GM21367 (cell line): ENCODE data around the gene ABCC1.
"Not testable (repeated sequence)": the region's sequence is repeated elsewhere in the genome, so short reads cannot be mapped to it uniquely, and the experiment has no call there.

ENCODE experiments used
- ATAC-seq: cut with Tn5 transposase; IDR thresholded peaks from one replicate; pipeline ENCODE4 v1.9.1; 2021; ENCODE audit not compliant: unreplicated experiment

The ABCC1 gene

DNA sequence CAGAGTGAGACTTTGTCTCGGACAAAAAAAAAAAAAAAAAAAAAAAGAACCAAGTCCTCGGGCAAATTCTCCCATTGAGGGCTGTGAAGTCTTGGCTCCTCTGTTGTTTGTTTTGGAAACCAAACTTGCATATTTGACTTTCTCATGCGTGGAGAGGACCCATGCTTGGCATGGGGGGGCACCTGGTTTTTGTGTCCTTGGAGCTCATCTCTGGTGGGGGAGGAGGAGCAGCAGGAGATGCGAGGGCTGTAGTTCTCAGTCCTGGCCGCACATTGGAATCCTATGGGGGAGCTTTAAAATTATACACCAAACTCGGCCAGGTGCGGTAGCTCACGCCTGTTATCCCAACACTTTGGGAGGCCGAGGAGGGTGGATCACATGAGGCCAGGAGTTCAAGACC is 199.3 kb downstream of the ABCC1 start:
- no peak for ATAC-seq

DNA sequence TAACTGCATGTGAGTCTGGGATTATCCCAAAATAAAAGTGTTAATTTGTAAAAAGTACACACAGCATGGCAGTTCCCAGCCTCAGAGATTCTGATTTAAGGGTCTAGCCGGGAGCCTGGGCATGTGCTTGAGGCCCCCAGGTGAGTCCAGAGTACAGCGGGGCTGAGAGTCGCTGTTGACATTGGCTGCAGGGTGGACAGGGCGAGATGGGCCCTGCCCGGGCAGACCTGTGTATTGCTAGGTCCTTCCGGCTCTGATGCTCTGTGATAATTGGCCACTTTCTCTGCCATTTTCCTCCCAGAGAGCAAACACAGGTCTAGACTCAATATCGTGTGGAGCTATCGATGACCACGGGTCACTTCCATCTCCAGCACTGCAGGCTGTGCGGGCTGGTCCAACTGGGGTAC is 200.3 kb downstream of the ABCC1 start:
- ATAC-seq, result no peak

DNA sequence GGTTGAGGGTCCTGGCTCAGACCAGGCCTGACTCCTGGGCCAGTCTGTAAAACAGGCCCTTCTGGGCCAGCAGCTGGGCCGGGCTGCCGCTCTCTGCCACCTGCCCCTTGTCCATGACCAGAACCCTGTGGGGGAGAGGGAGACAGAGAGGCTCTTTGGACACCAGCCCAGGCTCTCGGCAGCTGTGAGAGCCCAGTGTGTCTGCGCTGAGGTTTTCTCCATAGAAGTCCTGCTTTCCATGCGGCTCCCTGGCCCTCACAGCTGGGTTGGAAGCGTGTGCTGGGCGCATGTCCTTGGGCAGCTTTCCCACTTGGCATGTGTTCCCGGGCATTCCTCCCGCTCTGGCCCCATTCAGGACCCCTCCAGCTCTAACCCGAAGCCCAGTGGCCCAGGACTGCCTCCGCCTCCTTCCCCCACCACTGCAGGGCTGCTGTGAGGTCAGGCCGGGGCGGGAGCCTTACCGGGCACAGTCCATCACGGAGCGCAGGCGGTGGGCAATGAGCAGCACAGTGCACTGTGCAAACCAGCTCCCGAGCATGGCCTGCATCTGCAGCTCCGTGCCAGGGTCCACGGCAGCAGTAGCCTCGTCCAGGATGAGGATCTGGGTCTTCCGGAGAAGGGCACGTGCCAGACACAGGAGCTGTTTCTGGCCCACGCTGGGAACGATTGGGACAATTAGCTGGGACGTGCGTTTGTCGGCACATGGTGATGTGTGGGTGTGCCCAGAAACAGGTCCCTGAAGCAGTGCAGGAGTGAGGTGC is 200.9 kb downstream of the ABCC1 start:
- no peak for ATAC-seq

DNA sequence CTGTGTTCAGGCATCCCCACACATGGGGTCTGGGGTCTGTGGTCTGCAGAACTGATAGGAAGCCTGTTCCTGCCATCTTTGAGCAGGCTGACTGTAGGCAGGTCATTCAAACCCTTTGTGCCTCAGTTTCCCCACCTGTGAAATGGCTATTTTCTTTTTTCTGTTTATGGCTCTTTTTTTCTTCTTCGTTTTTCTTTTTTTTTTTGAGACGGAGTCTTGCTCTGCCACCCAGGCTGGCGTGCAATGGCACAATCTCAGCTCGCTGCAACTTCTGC is 201.4 kb downstream of the ABCC1 start:
- ATAC-seq, result no peak

DNA sequence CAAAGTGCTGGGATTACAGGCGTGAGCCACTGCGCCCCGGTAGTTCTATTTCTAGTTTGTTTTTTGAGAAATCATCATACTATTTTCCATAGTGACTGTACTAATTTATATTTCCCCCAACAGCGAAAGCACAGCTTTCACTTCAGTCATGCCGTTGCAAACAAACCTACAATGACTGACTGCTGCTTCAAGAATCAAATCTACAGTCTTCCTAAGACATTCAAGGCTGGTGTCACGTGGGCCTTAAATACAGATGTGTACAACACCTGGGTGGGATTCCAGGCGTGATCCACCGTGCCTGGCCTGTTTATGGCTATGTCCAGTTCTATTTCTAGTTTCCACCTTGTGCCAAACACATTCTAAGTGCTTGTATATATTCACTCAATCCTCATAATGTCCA is 201.9 kb downstream of the ABCC1 start:
- no peak for ATAC-seq

DNA sequence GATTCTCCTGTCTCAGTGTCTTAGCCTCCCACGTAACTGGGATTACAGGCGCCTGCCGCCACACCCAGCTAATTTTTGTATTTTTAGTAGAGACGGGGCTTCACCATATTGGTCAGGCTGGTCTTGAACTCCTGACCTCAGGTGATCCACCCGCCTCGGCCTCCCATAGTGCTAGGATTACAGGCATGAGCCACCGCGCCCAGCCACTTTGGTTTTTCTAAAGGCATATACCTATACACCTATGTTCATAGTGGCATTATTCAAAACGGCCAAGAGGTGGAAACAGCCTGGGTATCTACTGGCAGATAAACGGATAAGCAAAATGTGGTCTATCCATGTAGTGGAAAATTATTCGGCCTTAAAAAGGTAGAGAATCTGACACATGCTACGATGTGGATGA is 203.6 kb downstream of the ABCC1 start:
- ATAC-seq, result not testable (repeated sequence)

DNA sequence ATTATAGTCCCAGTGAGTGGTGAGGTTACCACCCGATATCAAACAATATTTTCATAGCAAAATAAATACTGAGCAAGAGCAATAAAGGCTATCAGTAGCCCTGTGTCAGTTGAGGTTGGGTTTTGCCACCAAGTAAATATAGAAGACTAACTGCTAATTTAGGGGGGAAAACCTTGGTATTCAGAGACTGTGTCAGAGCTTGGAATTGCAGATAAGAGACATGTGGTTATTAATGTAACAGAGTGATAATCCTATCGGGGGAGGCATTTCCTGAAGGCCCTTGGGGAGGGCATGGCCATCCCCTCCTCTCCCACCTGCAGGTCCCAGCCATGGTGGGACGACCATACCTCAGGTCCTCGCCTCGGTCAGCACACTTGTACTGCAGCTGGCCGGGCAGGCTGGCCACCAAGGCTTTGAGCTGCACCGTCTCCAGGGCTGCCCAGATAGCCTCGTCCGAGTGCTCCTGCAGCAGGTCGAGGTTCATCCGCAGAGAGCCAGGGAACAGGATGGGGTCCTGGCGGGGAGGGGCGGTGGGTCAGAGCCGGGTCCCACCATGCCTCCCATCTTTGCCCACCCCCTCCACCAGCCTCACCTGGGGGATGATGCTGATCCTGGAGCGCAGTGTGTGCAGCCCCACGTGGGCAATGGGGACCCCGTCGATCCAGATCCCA is 205.0 kb downstream of the ABCC1 start:
- no peak for ATAC-seq

DNA sequence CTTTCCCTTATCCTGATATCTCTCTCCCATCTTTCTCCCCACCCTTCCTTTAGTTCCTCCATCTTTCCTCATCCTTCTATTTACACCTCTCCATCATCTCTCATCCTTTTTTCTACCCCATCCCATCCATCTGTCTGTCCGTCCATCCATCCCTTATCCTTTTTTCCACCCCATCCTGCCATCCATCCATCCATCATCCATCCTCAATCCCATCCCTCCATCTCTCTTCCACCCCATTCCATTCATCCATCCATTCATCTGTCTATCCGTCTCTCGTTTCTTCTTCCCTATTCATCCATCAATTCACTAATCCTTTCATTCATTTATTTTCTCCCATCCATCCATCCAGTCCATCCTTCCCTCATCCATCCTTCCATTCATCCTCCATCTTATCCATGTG is 205.8 kb downstream of the ABCC1 start:
- ATAC-seq, result no peak

DNA sequence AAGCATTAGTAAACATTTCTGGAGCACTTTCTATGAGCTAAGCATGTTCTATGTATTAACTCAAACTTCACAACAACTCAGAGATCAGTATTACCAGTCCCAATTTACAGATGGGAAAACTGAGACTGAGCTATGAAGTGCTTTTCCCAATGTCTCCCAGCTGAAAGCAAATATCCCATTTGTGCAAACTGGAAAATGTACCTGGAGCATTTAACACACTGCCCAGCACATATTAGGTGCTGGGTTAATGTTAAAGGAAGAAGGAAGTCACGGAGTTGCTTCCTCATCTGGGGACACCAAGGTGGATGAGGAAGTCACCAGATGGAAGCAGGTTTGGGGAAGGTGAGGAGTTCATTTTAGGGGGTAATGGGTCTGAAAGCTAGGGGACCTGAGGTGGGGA is 207.8 kb downstream of the ABCC1 start:
- ATAC-seq, result no peak

DNA sequence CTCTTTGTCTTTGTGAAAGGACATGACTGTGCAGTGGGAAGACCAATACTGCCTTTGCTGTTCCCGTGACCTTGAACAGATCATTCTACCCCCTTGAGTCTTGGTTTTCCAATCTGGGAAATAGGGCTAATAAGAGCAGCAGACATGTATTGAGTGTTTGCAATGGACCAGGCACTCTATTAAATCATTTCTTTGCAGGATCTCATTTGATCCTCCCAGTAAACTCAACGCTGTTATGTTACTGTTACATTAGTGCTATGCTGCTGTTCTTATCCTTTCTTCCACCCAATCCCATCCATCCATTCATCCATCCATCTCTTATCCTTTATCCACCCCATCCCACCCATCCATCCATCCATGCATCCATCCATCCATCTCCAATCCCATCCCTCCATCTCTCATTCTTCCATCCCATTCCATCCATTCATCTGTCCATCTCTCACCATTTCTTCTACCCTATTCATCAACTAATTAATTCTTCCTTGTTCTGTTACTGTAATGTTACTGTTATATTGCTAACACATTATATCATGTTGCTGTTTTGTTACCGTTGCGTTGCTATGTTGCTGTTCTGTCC is 208.8 kb downstream of the ABCC1 start:
- ATAC-seq, result no peak

DNA sequence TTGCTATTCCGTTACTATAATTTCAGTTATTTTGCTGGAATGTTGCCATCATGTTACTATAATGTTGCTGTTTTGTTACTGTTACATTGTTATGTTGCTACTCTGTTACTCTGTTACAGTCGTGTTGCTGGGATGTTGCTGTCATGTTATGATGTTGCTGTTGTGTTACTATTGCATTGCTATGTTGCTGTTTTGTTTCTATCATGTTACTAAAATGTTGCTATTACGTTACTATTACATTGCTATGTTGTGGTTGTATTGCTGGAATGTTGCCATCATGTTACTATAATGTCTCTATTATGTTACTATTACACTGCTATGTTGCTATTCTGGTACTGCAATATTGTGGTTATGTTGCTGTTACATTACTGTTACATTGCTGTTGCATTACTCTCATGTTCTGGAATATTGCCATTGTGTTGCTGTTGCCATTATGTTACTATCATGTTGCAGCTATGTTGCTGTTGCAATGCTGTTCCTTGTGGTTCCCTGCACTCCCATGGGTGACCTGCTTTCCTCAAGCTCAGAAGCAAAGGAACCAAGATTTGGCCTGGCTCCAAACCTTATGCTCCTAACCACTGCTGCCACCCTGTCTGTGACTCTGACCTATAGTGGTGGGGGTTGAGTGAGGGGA is 209.4 kb downstream of the ABCC1 start:
- no peak for ATAC-seq

DNA sequence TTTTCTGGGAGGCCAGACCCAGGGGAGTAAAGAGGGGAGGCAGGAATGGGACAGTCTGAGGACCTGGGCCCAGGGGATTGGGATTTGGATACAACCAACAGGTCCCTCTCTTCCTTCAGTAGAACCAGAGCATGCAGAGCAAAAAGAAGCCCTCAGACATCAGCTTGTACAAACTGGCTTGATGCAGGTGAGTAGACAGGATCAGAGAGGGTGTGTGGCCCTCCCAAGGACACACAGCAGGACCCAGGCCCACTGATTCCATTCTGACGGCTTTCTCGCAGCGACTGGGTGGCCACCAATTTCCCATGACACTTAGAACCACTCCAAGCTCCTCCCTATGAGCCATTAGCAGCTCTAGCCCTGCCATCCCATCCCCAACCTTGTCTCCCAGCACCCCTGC is 210.2 kb downstream of the ABCC1 start:
- no peak for ATAC-seq

DNA sequence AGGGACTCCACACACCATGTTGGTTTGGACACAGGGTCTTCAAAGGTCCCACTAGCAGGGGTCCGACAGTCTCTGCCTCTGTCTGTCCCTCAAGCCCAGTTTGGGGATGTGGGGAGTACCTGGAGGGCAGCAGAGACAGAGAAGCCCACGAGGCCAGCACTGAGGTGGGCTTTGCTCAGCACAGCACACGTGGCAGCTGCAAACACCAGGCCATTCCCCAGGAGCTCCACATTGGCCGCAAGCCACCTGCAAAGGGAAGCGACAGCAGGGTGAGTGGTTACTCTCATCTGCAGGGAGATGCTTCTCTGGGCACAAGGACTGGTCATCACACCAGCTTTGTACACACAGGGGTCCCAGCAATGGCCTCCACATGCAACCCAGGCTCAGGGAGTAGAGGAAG is 211.9 kb downstream of the ABCC1 start:
- no peak for ATAC-seq

DNA sequence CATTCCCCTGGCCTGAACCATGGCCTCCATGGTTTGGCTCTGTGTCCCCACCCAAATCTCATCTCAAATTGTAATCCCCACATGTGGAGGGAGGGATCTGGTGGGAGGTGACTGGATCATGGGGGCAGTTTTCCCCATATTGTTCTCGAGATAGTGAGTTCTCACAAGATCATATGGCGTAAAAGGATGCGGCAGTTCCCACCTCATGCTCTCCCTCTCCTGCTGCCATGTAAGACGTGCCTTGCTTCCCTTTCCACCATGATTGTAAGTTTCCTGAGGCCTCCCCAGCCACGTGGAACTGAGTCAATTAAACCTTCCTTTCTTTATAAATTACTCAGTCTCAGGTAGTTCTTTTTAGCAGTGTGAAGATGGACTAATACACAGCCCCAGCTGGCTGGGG is 212.4 kb downstream of the ABCC1 start:
- not testable (repeated sequence) for ATAC-seq

DNA sequence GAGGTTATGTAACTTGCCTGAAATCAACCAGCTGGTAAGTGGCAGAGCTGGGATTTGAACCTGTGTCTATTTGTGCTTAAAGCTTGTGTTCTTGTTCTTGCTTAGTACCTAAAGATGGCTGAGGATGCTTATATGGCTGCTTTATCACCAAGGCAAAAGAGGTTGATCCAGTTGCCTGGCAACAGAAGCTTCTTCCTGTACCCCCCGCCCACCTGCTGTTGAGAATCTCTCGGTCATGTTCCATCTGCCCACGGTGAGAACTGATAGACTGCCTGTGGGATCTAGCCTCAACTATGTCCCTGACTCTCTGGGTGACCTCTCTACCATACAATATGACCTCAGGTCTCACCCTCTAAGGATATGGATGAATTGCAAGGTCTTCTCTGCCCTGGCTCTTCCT is 213.2 kb downstream of the ABCC1 start:
- ATAC-seq, result no peak

DNA sequence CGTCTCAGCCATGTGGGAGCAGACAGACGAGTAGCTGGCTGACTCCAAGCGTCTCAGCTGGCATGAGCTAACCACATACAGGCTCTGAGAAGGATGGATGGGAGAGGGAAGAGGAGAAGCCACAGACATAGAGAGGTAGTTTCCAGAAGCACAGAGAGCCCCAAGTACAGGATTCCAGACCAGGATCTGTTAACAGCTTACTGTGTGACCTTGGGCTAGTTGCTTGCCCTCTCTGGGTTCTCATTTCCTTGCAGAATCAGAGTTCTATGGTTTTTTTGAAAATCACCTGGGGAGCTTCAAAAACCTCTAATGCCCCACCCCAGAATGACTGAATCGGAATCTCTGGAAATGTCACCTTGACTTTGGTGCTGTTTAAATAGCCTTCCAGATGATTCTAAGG is 213.7 kb downstream of the ABCC1 start:
- ATAC-seq, result no peak

DNA sequence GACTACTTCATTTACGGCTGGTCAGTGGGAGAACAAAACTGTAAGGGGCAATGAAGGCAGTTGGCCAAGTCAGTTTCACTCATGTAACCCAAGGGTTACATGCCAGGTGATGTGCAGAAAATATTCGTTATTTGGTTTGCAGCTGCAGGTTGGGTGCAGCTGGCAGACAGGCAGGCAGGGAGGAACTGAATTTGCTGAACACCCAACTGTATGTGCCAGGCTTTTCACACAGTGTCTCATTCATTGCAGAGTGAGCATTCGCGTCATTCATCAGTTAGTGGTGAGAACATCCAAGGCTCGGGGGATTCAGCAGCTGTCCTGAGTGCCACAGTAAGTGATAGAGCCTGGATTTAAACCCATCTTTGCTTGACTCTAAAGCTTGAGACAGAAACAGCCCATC is 214.2 kb downstream of the ABCC1 start:
- ATAC-seq, result no peak

DNA sequence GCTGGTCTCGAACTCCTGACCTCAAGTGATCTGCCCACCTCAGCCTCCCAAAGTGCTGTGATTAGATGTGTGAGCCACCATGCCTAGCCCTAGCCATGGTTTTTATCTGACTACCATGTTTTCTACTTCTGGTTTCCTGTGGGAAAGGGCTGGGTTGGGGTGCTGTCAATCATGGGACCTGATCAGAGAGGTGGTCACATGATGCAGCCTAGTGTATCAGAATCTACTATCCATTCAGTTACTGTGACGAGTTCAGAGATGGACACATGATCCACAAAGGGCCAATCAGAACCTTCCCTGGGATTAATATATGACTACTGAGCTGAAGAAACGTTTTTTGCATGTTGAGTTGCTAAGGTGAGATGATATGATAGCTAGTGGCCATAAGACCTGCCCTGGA is 214.8 kb downstream of the ABCC1 start:
- ATAC-seq, result no peak

DNA sequence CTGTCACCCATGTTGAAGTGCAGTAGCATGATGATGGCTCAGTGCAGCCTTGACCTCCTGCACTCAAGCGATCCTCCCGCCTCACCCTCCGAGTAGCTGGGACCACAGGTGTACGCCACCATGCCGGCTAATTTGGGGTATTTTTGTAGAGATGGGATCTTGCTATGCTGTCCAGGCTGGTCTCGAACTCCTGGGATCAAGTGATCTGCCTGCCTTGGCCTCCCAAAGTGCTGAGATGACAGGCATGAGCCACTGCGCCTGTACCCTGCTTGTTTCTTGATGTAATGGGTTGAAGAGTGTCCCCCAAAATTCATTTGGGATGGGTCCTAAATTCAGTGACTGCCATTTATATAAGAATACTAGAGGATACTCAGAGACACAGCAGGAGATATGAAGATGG is 216.7 kb downstream of the ABCC1 start:
- no peak for ATAC-seq

DNA sequence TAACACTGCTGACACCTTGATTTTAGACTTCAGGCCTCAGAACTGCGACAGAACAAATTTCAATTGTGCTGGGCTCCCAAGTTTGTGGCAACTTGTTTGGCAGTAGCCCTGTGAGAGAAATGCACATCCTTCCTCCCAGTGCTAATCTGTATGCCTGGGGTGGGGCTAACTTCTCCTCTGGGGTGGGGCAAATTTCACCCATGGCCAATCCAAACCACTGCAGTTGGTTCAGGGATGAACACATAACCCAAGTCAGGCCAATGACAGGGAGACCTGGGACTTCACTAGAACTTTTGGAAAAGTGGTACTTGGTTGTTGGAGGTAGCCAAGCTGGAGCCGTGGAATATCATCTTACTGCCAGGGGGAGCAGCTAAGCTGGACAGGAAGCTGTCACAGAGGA is 217.5 kb downstream of the ABCC1 start:
- no peak for ATAC-seq

DNA sequence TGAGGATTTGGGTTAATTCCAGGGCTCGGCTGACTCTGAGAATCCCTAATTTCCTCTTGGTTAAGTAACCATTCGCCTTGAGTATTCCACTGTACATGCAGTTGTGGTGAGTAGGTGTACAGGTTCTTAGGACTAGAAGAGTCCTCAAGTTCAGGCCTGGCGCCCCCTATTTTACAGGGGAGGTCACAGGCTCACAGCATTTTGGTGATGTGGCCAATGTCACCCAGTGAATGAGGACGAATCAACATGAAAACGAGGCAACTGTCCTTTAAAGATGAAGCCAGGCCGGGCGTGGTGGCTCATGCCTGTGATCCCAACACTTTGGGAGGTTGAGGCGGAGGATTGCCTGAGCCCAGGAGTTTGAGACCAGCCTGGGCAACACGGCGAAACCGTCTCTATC is 218.5 kb downstream of the ABCC1 start:
- ATAC-seq, result no peak

DNA sequence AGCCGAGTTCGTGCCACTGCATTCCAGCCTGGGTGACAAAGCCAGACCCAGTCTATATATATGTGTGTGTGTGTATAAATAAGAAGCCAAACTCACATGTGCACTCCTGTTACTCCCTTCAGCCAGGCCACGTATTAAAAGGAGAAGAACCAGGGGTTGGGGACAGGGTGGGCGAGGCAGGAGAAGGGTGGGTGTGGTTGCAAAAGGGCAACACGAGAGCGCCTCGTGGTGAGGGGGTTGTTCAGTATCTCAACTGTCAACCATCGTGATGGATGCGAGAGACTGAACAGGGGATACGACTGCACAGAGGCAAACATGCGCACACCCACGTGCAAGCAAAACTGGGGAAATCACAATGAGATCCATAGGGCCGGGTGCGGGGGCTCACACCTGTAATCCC is 219.0 kb downstream of the ABCC1 start:
- no peak for ATAC-seq
